Measurements from ENCODE around the gene SPATA22. TPM values are rescaled to one million over a fixed set of nuclear protein-coding genes. Genes with fewer than 3 reads are reported as not detected.

Gene SPATA22
- total and polyA plus RNA-seq, 2 of the 4 experiments (the other 2 are of a cell fraction), result 0.18 to 0.29 TPM

- Histone ChIP-seq H2AFZ (replicated peaks; ENCODE audit: low read length, poor library complexity) (no peak overlapping the region), H2BK20ac (ENCODE audit: low read depth, low read length) (no peak overlapping the region), H3K4me3 (ENCODE audit: insufficient read depth, low read depth, low read length) (no peak overlapping the region), H4K8ac (ENCODE audit: low read depth in 2 of 2, low read length in 2 of 2) (no peak overlapping the region), H3K79me1 (ENCODE audit: low read depth in 1 of 2, low read length in 2 of 2) (no peaks in the 10 kb centered on the region), H3K9me1 (ENCODE audit: insufficient read depth, low read length) (no peaks in the 10 kb centered on the region), H3K4me1 (ENCODE audit: control insufficient read depth, insufficient read depth, low read length) (no peaks in the 10 kb centered on the region), H3K36me3 (ENCODE audit: control insufficient read depth, insufficient read depth, low read length) (no peaks in the 10 kb centered on the region), H3K4ac (ENCODE audit: low read depth, low read length) (no peak overlapping the region), H2BK5ac (ENCODE audit: low read depth, low read length, poor library complexity, severe bottlenecking) (no peak overlapping the region), H2AK9ac (replicated peaks; ENCODE audit: low read depth, low read length, poor library complexity) (no peak overlapping the region), H2BK120ac (ENCODE audit: low read depth, low read length) (no peak overlapping the region), H4K20me1 (ENCODE audit: insufficient read depth, low read length) (no peaks in the 10 kb centered on the region), H3K9me3 (ENCODE audit: control insufficient read depth, insufficient read depth, low read length) (no peaks in the 10 kb centered on the region), H3K9ac (ENCODE audit: low read depth, low read length) (no peak overlapping the region), H4K5ac (ENCODE audit: low read depth, low read length) (no peak overlapping the region), H2BK15ac (ENCODE audit: low read depth, low read length) (no peak overlapping the region), H3K14ac (replicated peaks; ENCODE audit: low read depth, low read length) (no peak overlapping the region), H2AK5ac (ENCODE audit: low read depth, low read length) (no peak overlapping the region), H3K18ac (ENCODE audit: low read depth, low read length) (no peak overlapping the region), H4K91ac (ENCODE audit: insufficient read depth, low read depth, low read length) (no peak overlapping the region), H3K4me2 (ENCODE audit: low read depth, low read length) (no peak overlapping the region), H3K56ac (ENCODE audit: extremely low read depth, insufficient read depth, low read length) (no peak overlapping the region), H3K27me3 (ENCODE audit: control insufficient read depth, insufficient read depth, low read length) (peaks cover 2% of the 10 kb centered on the region; the same call in 1 of the 2 replicates), H3K23ac (ENCODE audit: low read depth, low read length) (no peak overlapping the region), H3K27ac (ENCODE audit: insufficient read depth, low read length) (no peak overlapping the region)
- DNase-seq (no peak), ATAC-seq (ENCODE audit: low read depth) (no peak)
- ChIA-PET POLR2A (ENCODE audit: unreplicated experiment) (no interaction called here), CTCF (no interaction called here)
- TF ChIP-seq ELK1 (IDR thresholded peaks at IDR 0.05; ENCODE audit: borderline replicate concordance, low read depth, low read length) (no peak), POLR2A (IDR thresholded peaks at IDR 0.05; ENCODE audit: low read depth, low read length) (no peak), RAD21 (IDR thresholded peaks at IDR 0.05; ENCODE audit: low read length) (no peak), SMC3 (IDR thresholded peaks at IDR 0.05; ENCODE audit: low read depth, low read length) (no peak), NFE2L2 (IDR thresholded peaks at IDR 0.05; ENCODE audit: low read depth, low read length) (no peak), CHD1 (IDR thresholded peaks at IDR 0.05; ENCODE audit: low read depth, low read length) (no peak), FOS (IDR thresholded peaks at IDR 0.05; ENCODE audit: low read depth, low read length) (no peak), RCOR1 (IDR thresholded peaks at IDR 0.05; ENCODE audit: insufficient replicate concordance, low read length) (no peak), CEBPB (IDR thresholded peaks at IDR 0.05; ENCODE audit: low read depth, low read length) (no peak), MXI1 (IDR thresholded peaks at IDR 0.05; ENCODE audit: borderline replicate concordance, low read depth, low read length) (no peak), MAZ (IDR thresholded peaks at IDR 0.05; ENCODE audit: borderline replicate concordance, low read depth, low read length) (no peak), RFX5 (IDR thresholded peaks at IDR 0.05; ENCODE audit: low read depth, low read length) (no peak)
- no CpG with 5 or more reads among the region's 3 CpGs for WGBS, 2 experiments (ENCODE audit: extremely low coverage in 2 of 2, insufficient read length in 1 of 2)
- no TSS peak for BruUV-seq (replicated peaks)
- in situ Hi-C loops (cut with MboI; ENCODE audit: low sequenced_read_pairs), result no loop called here
- intact Hi-C loops (cut with micrococcal nuclease), result no loop called here
- dilution Hi-C loops (cut with HindIII; ENCODE audit: low sequenced_read_pairs, unreplicated experiment), result no loop called here
Measured at GRCh38 chr17:3479988-3480387, 8.4 kb upstream of the SPATA22 start.

All from IMR-90 (cell line).